BE2C (cell line): ENCODE measurements around the gene CHRM5.

Experiments used
- DNase-seq: peaks from one replicate; pipeline ENCODE4 v3.0.0-alpha.2; 2020
- H3K27me3 ChIP-seq: fragments of 250-450 bp; sonication (Bioruptor Pico); 2 replicates; pipeline ENCODE4 v1.5.1; 2020; ENCODE audit warnings: mild to moderate bottlenecking
- H3K36me3 ChIP-seq: fragments of 250-450 bp; sonication (Bioruptor Pico); 2 replicates; pipeline ENCODE4 v1.5.1; 2020; ENCODE audit warnings: mild to moderate bottlenecking
- H3K4me1 ChIP-seq: fragments of 250-450 bp; sonication (Bioruptor Pico); 2 replicates; pipeline ENCODE4 v1.5.1; 2020
- H3K4me3 ChIP-seq: 2 replicates; pipeline ENCODE4 v1.5.1; 2011; ENCODE audit warnings: low read depth, low read length
- H3K9me3 ChIP-seq: fragments of 250-450 bp; sonication (Bioruptor Pico); 2 replicates; pipeline ENCODE4 v1.5.1; 2020
- TF ChIP-seq, protein P1 (sequence below): IDR thresholded peaks from 2 replicates; pipeline ENCODE4 v1.5.1; 2012; ENCODE audit warnings: mild to moderate bottlenecking, low read depth, low read length

The CHRM5 gene

DNA sequence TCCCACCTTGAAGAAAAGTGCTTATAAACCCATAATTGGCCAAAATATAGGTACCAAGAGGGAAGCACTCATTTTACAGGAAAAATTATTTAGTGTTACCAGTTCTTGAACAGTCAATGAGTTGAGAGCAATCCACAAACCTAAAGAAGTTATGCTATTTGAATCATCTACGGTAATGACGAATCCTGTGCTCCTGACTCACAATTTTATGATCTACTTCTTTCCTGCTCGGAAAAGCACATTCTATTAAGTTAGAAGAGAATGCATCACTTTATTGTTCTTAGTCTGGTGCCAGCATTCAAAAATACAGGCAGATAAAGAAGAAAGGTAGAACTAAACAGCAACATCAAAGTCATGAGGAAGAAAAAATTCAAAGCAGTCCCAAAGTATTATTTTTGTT lies 33.2 kb downstream of the CHRM5 start:
- no peak overlapping the region for H3K4me3 ChIP-seq
- no peaks in the 10 kb centered on the region for H3K36me3 ChIP-seq
- H3K4me1 ChIP-seq, result no peaks in the 10 kb centered on the region
- DNase-seq, result no peak
- TF ChIP-seq, protein P1, sequence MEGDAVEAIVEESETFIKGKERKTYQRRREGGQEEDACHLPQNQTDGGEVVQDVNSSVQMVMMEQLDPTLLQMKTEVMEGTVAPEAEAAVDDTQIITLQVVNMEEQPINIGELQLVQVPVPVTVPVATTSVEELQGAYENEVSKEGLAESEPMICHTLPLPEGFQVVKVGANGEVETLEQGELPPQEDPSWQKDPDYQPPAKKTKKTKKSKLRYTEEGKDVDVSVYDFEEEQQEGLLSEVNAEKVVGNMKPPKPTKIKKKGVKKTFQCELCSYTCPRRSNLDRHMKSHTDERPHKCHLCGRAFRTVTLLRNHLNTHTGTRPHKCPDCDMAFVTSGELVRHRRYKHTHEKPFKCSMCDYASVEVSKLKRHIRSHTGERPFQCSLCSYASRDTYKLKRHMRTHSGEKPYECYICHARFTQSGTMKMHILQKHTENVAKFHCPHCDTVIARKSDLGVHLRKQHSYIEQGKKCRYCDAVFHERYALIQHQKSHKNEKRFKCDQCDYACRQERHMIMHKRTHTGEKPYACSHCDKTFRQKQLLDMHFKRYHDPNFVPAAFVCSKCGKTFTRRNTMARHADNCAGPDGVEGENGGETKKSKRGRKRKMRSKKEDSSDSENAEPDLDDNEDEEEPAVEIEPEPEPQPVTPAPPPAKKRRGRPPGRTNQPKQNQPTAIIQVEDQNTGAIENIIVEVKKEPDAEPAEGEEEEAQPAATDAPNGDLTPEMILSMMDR, result no peak
- H3K27me3 ChIP-seq, result no peaks in the 10 kb centered on the region
- H3K9me3 ChIP-seq, result no peaks in the 10 kb centered on the region

DNA sequence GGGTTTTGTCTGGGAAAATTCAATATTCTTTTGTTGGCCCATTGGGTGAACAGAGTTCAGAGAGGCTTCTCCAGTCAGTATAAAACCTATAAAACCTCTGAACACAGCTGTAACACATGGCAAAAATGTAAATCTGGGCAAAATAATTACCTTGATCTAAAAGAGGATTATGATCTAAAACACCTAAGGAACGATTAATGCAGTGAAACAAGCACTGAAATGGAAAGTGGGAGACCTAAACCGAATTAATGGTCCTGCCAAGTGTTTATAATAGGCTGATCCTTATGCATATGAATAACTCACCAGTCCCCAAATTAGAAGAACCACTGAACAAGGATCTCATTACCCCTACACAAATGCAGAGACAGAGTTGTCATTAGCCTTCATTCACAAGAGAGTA lies 38.1 kb downstream of the CHRM5 start:
- H3K9me3 ChIP-seq, result no peaks in the 10 kb centered on the region
- no peak for DNase-seq
- no peaks in the 10 kb centered on the region; the same call in 1 of the 2 replicates for H3K27me3 ChIP-seq
- TF ChIP-seq, protein P1, result no peak
- H3K4me1 ChIP-seq, result no peaks in the 10 kb centered on the region
- no peak overlapping the region for H3K4me3 ChIP-seq
- H3K36me3 ChIP-seq, result no peaks in the 10 kb centered on the region

DNA sequence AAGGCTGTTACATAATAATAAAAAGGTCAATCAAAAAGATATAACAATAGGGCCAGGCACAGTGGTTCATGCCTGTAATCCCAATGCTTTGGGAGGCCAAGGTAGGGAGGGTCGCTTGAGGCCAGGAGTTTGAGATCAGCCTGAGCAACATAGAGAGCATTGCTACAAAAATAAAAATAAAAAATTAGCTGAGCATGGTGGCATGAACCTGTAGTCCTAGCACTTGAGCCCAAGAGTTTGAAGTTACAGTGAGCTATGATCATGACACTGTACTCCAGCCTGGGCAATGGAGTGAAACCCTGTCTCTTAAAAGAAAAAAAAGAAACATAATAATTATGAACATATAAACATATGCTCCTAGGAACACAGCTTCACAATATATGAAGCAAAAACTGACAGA lies 41.4 kb downstream of the CHRM5 start:
- no peak for DNase-seq
- Histone ChIP-seq H3K27me3 (no peaks in the 10 kb centered on the region; the same call in 1 of the 2 replicates), H3K9me3 (no peaks in the 10 kb centered on the region), H3K4me3 (no peak overlapping the region), H3K4me1 (no peaks in the 10 kb centered on the region; the same call in 1 of the 2 replicates), H3K36me3 (no peaks in the 10 kb centered on the region)
- TF ChIP-seq, protein P1, result no peak

DNA sequence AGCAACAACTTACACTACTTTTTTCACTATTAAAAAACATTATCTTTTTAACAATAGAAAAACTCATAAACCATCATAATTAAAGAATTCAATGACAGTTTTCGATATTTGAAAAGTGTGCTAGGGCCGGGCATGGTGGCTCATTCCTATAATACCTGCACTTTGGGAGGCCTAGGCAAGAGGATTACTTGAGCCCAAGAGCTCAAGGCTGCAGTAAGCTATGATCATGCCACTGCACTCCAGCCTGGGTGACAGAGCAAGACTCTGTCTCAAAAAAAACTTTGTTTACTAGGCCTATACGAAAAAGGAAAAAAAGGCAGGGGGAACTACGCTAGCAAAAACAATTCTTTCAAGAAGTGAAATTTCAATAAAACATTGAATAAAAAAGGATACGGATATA lies 42.6 kb downstream of the CHRM5 start:
- TF ChIP-seq, protein P1, result no peak
- H3K27me3 ChIP-seq, result no peaks in the 10 kb centered on the region; the same call in 1 of the 2 replicates
- no peaks in the 10 kb centered on the region; the same call in 1 of the 2 replicates for H3K4me1 ChIP-seq
- H3K9me3 ChIP-seq, result no peaks in the 10 kb centered on the region
- DNase-seq, result no peak
- no peak overlapping the region for H3K4me3 ChIP-seq
- H3K36me3 ChIP-seq, result no peaks in the 10 kb centered on the region

DNA sequence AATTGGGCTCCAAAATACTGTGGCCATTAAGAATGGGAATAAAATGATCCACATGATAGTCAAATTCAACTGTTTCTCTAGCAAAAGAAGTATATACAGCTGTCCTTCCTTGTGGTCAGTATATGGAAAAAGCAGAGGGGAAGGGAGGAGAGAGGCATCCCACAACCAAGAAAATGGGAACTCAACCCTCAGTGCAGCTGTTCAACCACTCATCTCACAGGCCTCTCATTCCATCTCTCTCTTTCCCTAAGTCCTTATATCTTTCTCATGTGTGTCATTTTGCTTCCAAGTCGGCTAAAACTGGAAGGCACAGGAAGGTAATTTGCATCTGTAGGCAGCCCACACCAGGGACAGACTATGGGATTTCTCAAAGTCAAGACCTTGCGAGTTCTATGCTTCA lies 43.2 kb downstream of the CHRM5 start:
- H3K4me1 ChIP-seq, result no peaks in the 10 kb centered on the region; the same call in 1 of the 2 replicates
- H3K9me3 ChIP-seq, result no peaks in the 10 kb centered on the region
- no peaks in the 10 kb centered on the region; the same call in 1 of the 2 replicates for H3K27me3 ChIP-seq
- DNase-seq, result no peak
- TF ChIP-seq, protein P1, result no peak
- no peaks in the 10 kb centered on the region for H3K36me3 ChIP-seq
- no peak overlapping the region for H3K4me3 ChIP-seq

DNA sequence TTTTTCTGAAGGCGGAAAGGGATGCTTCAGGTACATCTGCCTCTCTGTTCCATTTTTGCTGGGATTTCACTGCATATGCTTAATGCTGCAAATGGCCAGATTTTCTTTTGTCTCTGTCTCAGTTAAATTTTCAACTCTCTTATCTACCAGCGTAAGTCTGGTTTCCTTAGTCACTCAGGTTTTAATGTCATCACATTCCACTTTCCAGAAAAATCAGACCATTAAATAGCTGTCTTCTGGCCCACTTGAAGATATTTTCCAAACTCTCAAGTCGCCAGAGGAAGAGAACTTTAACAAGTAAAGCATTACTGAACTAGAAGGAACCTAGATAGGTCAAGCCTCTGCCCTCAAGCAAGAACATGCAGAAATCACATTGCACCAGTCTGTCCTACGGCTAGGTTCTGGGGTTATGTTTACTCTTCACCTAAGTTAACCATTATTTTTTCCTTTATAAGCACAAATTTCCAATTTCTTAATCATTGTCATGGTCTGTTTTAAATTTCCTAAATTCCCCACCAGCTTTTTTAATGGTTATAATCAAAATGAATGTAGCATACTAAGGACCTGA lies 44.2 kb downstream of the CHRM5 start:
- DNase-seq, result no peak
- TF ChIP-seq, protein P1, result no peak
- H3K27me3 ChIP-seq, result no peaks in the 10 kb centered on the region; the same call in 1 of the 2 replicates
- no peak overlapping the region for H3K4me3 ChIP-seq
- no peaks in the 10 kb centered on the region for H3K9me3 ChIP-seq
- no peaks in the 10 kb centered on the region; the same call in 1 of the 2 replicates for H3K4me1 ChIP-seq
- no peaks in the 10 kb centered on the region for H3K36me3 ChIP-seq
